HEK293 (cell line): ENCODE data around the gene HEYL.
A peak's percentile ranks its signal among the peaks of the same experiment; 100 is the strongest.

Source experiments
- CTCF ChIA-PET: fragments of 350-600 bp; formaldehyde crosslinking; extraction: SDS; loops from one replicate; lab custom pipeline; 2021; ENCODE audit warnings: antibody characterized with exemption; lab: Yijun Ruan, JAX
- POLR2A ChIA-PET: fragments of 300-600 bp; formaldehyde crosslinking; extraction: SDS; loops from one replicate; lab custom pipeline; 2020; ENCODE audit warnings: antibody characterized with exemption, inconsistent platforms; lab: Yijun Ruan, JAX
- H3K27ac ChIP-seq: fragments of 200-500 bp; sonication (Bioruptor generic); 2 replicates; pipeline ENCODE4 v1.5.1; 2014; ENCODE audit warnings: low read depth, low read length, control low read depth, inconsistent platforms; ENCODE audit errors: extremely low read depth
- H3K36me3 ChIP-seq, 2 experiments: fragments of 200-500 bp in 1 of 2; sonication (Bioruptor generic) in 1 of 2; 1 replicate in 1 of 2; 2 replicates in 1 of 2; pipeline ENCODE4 v1.5.1; 2014 to 2017; ENCODE audit warnings: inconsistent platforms in 2 of 2, low read length in 2 of 2; ENCODE audit not compliant: control insufficient read depth in 2 of 2, insufficient read depth in 1 of 2
- H3K4me1 ChIP-seq: fragments of 200-500 bp; sonication (Bioruptor generic); 2 replicates; pipeline ENCODE4 v1.5.1; 2014; ENCODE audit warnings: mild to moderate bottlenecking, low read length, inconsistent platforms; ENCODE audit not compliant: control insufficient read depth, insufficient read depth
- H3K4me3 ChIP-seq: 2 replicates; pipeline ENCODE4 v1.5.1; 2011; ENCODE audit warnings: low read depth, mild to moderate bottlenecking, control low read depth, low read length, moderate library complexity
- H3K9me3 ChIP-seq: fragments of 200-500 bp; sonication (Bioruptor generic); 2 replicates; pipeline ENCODE4 v1.5.1; 2014; ENCODE audit warnings: low read depth, low read length, inconsistent platforms; ENCODE audit not compliant: control insufficient read depth, insufficient read depth
- ATF2 ChIP-seq: fragments of 450-650 bp; formaldehyde crosslinking; IDR thresholded peaks from 2 replicates; pipeline ENCODE4 v1.5.1; 2016; ENCODE audit warnings: missing biosample characterization, missing genetic modification characterization, low read depth
- KLF7 ChIP-seq: fragments of 450-650 bp; formaldehyde crosslinking; IDR thresholded peaks from 2 replicates; pipeline ENCODE4 v1.5.1; 2016; ENCODE audit warnings: missing biosample characterization, missing genetic modification characterization, borderline replicate concordance
- OSR2 ChIP-seq: fragments of 450-650 bp; formaldehyde crosslinking; IDR thresholded peaks from 2 replicates; pipeline ENCODE4 v1.5.1; 2016; ENCODE audit warnings: missing biosample characterization, missing genetic modification characterization
- PRDM6 ChIP-seq: fragments of 450-650 bp; formaldehyde crosslinking; IDR thresholded peaks from 2 replicates; pipeline ENCODE4 v1.5.1; 2017; ENCODE audit warnings: missing biosample characterization, missing genetic modification characterization
- SETDB1 ChIP-seq: IDR thresholded peaks from one replicate; pipeline ENCODE4 v1.6.1; 2017; ENCODE audit warnings: mild to moderate bottlenecking, low read length, moderate library complexity, mixed read lengths; ENCODE audit not compliant: insufficient read length
- SP7 ChIP-seq: fragments of 450-650 bp; formaldehyde crosslinking; IDR thresholded peaks from 2 replicates; pipeline ENCODE4 v1.5.1; 2016; ENCODE audit warnings: missing biosample characterization, missing genetic modification characterization
- ZFP41 ChIP-seq: fragments of 450-650 bp; formaldehyde crosslinking; IDR thresholded peaks from 2 replicates; pipeline ENCODE4 v1.5.1; 2016; ENCODE audit warnings: missing biosample characterization, missing genetic modification characterization, borderline replicate concordance
- ZNF132 ChIP-seq: fragments of 450-650 bp; formaldehyde crosslinking; IDR thresholded peaks from 2 replicates; pipeline ENCODE4 v1.5.1; 2017; ENCODE audit warnings: missing biosample characterization, missing genetic modification characterization, borderline replicate concordance
- ZNF2 ChIP-seq: fragments of 450-650 bp; formaldehyde crosslinking; IDR thresholded peaks from 2 replicates; pipeline ENCODE4 v1.5.1; 2016; ENCODE audit warnings: missing biosample characterization, missing genetic modification characterization
- ZNF202 ChIP-seq: fragments of 450-650 bp; formaldehyde crosslinking; IDR thresholded peaks from 2 replicates; pipeline ENCODE4 v1.5.1; 2016; ENCODE audit warnings: missing biosample characterization, missing genetic modification characterization, borderline replicate concordance
- ZNF324 ChIP-seq: fragments of 450-650 bp; formaldehyde crosslinking; IDR thresholded peaks from 2 replicates; pipeline ENCODE4 v1.5.1; 2016; ENCODE audit warnings: missing biosample characterization, missing genetic modification characterization
- ZNF335 ChIP-seq: fragments of 450-650 bp; formaldehyde crosslinking; conservative IDR thresholded peaks from 2 replicates; pipeline ENCODE4 v1.5.1; 2016; ENCODE audit warnings: missing biosample characterization, missing genetic modification characterization
- ZNF394 ChIP-seq: fragments of 450-650 bp; formaldehyde crosslinking; IDR thresholded peaks from 2 replicates; pipeline ENCODE4 v1.5.1; 2016; ENCODE audit warnings: missing biosample characterization, missing genetic modification characterization, mild to moderate bottlenecking, moderate library complexity, borderline replicate concordance
- ZNF510 ChIP-seq: fragments of 450-650 bp; formaldehyde crosslinking; IDR thresholded peaks from 2 replicates; pipeline ENCODE4 v1.5.1; 2018; ENCODE audit warnings: mild to moderate bottlenecking, missing genetic modification characterization, missing biosample characterization; ENCODE audit not compliant: insufficient replicate concordance
- ZNF530 ChIP-seq: fragments of 450-650 bp; formaldehyde crosslinking; IDR thresholded peaks from 2 replicates; pipeline ENCODE4 v1.5.1; 2016; ENCODE audit warnings: low read depth, missing biosample characterization, missing genetic modification characterization
- ZNF610 ChIP-seq: fragments of 450-650 bp; formaldehyde crosslinking; IDR thresholded peaks from 2 replicates; pipeline ENCODE4 v1.5.1; 2016; ENCODE audit warnings: missing biosample characterization, missing genetic modification characterization, borderline replicate concordance
- ZNF837 ChIP-seq: fragments of 450-650 bp; formaldehyde crosslinking; IDR thresholded peaks from 2 replicates; pipeline ENCODE4 v1.5.1; 2016; ENCODE audit warnings: missing biosample characterization, missing genetic modification characterization
- TF ChIP-seq, protein P1 (sequence below): fragments of 450-650 bp; formaldehyde crosslinking; IDR thresholded peaks from 2 replicates; pipeline ENCODE4 v1.5.1; 2016; ENCODE audit warnings: missing biosample characterization, missing genetic modification characterization
- TF ChIP-seq, protein P2 (sequence below): fragments of 450-650 bp; formaldehyde crosslinking; IDR thresholded peaks from 2 replicates; pipeline ENCODE4 v1.5.0; 2017; ENCODE audit warnings: missing biosample characterization, missing genetic modification characterization, borderline replicate concordance
- TF ChIP-seq, protein P3 (sequence below): fragments of 450-650 bp; formaldehyde crosslinking; IDR thresholded peaks from 2 replicates; pipeline ENCODE4; 2016; ENCODE audit warnings: missing biosample characterization, missing genetic modification characterization

The HEYL gene

DNA sequence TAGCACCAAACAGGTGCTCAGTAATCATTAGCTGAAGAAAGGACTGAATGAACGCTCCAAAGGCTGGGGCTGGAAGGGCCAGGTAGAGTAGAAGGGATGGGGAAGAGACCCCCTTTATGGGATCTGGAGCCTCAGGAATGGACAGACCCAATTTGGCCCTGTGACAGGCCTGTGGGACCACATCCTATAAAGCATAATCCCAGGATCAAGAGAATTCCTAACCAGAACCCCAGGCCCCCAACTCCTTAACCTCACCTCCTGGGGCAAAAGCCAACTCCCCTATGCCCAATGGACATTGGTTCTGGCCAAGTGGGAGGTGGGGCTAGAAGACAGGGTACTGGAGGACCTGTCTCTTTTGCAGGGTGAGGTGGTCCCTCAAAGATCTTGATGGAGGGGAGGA lies 42.6 kb upstream of the HEYL start:
- Histone ChIP-seq H3K4me1 (no peaks in the 10 kb centered on the region), H3K27ac (no peak overlapping the region), H3K36me3 (no peaks in the 10 kb centered on the region), H3K9me3 (no peaks in the 10 kb centered on the region), H3K4me3 (no peak overlapping the region)
- POLR2A ChIA-PET, result interaction anchor here (0.8 to 1.6 kb wide), 2 partner anchors 10 to 20 kb away, joined by 3 to 5 read pairs; partner anchors contain the start of gene NT5C1A
- TF ChIP-seq, protein P1, sequence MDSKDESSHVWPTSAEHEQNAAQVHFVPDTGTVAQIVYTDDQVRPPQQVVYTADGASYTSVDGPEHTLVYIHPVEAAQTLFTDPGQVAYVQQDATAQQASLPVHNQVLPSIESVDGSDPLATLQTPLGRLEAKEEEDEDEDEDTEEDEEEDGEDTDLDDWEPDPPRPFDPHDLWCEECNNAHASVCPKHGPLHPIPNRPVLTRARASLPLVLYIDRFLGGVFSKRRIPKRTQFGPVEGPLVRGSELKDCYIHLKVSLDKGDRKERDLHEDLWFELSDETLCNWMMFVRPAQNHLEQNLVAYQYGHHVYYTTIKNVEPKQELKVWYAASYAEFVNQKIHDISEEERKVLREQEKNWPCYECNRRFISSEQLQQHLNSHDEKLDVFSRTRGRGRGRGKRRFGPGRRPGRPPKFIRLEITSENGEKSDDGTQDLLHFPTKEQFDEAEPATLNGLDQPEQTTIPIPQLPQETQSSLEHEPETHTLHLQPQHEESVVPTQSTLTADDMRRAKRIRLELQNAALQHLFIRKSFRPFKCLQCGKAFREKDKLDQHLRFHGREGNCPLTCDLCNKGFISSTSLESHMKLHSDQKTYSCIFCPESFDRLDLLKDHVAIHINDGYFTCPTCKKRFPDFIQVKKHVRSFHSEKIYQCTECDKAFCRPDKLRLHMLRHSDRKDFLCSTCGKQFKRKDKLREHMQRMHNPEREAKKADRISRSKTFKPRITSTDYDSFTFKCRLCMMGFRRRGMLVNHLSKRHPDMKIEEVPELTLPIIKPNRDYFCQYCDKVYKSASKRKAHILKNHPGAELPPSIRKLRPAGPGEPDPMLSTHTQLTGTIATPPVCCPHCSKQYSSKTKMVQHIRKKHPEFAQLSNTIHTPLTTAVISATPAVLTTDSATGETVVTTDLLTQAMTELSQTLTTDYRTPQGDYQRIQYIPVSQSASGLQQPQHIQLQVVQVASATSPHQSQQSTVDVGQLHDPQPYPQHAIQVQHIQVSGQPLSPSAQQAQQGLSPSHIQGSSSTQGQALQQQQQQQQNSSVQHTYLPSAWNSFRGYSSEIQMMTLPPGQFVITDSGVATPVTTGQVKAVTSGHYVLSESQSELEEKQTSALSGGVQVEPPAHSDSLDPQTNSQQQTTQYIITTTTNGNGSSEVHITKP (tag by site-specific recombination), result peak; percentile 82
- TF ChIP-seq ATF2 (tag by site-specific recombination), result no peak
- CTCF ChIA-PET, result interaction anchor here (0.5 to 3.5 kb wide), 4 partner anchors 10 to 38 kb away, joined by 3 to 19 read pairs (median 6); partner anchors contain the start of gene NT5C1A

DNA sequence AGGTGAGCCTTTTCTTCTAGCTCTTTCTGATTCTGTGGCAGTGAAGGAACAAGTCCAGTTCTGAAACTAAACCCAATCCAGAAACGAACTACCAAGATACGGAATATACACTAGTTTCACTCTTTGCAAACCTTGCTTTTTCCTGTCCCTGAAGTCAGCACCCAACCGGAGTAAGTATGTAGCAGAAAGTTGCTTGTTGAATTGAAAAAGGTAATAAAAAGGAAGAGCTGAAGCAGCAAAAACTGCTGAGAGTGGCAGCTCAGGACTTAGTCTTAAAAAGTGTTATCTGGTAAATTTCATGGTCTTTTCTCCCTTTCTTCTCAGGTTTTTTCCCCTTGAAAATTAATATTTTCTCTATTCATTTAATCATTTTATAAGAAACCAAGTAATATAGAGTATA lies 41.9 kb upstream of the HEYL start:
- Histone ChIP-seq H3K36me3 (no peaks in the 10 kb centered on the region), H3K4me3 (no peak overlapping the region), H3K9me3 (no peaks in the 10 kb centered on the region), H3K4me1 (no peaks in the 10 kb centered on the region), H3K27ac (no peak overlapping the region)
- TF ChIP-seq ZNF530 (tag by site-specific recombination) (no peak), ZNF837 (tag by site-specific recombination) (no peak), PRDM6 (tag by site-specific recombination) (no peak), ZNF132 (tag by site-specific recombination) (no peak), SETDB1 (no peak), ZNF610 (no peak), ZFP41 (tag by site-specific recombination) (no peak)
- POLR2A ChIA-PET, result interaction anchor here (0.8 to 1.6 kb wide), 2 partner anchors 10 to 20 kb away, joined by 3 to 5 read pairs; partner anchors contain the start of gene NT5C1A
- CTCF ChIA-PET, result interaction anchor here (0.6 to 3.5 kb wide), 7 partner anchors 9 to 1239 kb away, joined by 3 to 19 read pairs (median 3); partner anchors contain the start of gene NT5C1A

GRCh38 chr1:39680751-39681150 lies 41.3 kb upstream of the HEYL start:
- no peaks in the 10 kb centered on the region for H3K4me1 ChIP-seq
- no peak overlapping the region for H3K4me3 ChIP-seq
- CTCF ChIA-PET, result interaction anchor here (0.6 to 3.5 kb wide), 9 partner anchors 8 to 583 kb away, joined by 3 to 19 read pairs (median 4); partner anchors contain the start of genes MYCL and NT5C1A
- POLR2A ChIA-PET, result interaction anchor here (1.6 kb wide), 1 partner anchor 9 kb away, joined by 5 read pairs; the partner anchor contains the start of gene NT5C1A
- H3K9me3 ChIP-seq, result no peaks in the 10 kb centered on the region
- no peak overlapping the region for H3K27ac ChIP-seq
- no peaks in the 10 kb centered on the region for H3K36me3 ChIP-seq
- TF ChIP-seq KLF7 (tag by site-specific recombination) (no peak), ZNF510 (tag by site-specific recombination) (no peak), ZNF324 (tag by site-specific recombination) (no peak), ZNF2 (tag by site-specific recombination) (no peak), OSR2 (tag by site-specific recombination) (no peak), SP7 (tag by site-specific recombination) (no peak), ZNF394 (no peak), ZNF202 (tag by site-specific recombination) (no peak), ZNF335 (tag by site-specific recombination) (no peak)
- TF ChIP-seq, protein P2, sequence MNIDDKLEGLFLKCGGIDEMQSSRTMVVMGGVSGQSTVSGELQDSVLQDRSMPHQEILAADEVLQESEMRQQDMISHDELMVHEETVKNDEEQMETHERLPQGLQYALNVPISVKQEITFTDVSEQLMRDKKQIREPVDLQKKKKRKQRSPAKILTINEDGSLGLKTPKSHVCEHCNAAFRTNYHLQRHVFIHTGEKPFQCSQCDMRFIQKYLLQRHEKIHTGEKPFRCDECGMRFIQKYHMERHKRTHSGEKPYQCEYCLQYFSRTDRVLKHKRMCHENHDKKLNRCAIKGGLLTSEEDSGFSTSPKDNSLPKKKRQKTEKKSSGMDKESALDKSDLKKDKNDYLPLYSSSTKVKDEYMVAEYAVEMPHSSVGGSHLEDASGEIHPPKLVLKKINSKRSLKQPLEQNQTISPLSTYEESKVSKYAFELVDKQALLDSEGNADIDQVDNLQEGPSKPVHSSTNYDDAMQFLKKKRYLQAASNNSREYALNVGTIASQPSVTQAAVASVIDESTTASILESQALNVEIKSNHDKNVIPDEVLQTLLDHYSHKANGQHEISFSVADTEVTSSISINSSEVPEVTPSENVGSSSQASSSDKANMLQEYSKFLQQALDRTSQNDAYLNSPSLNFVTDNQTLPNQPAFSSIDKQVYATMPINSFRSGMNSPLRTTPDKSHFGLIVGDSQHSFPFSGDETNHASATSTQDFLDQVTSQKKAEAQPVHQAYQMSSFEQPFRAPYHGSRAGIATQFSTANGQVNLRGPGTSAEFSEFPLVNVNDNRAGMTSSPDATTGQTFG (tag by site-specific recombination), result no peak
- TF ChIP-seq, protein P3, sequence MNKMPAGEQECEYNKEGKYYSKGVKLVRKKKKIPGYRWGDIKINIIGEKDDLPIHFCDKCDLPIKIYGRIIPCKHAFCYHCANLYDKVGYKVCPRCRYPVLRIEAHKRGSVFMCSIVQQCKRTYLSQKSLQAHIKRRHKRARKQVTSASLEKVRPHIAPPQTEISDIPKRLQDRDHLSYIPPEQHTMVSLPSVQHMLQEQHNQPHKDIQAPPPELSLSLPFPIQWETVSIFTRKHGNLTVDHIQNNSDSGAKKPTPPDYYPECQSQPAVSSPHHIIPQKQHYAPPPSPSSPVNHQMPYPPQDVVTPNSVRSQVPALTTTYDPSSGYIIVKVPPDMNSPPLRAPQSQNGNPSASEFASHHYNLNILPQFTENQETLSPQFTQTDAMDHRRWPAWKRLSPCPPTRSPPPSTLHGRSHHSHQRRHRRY (tag by site-specific recombination), result no peak
